HG03575 (cell line): ENCODE measurements around the gene ST8SIA5.
"Not testable (repeated sequence)": the region's sequence is repeated elsewhere in the genome, so short reads cannot be mapped to it uniquely, and the experiment has no call there.

ENCODE experiments used
- ATAC-seq: cut with Tn5 transposase; IDR thresholded peaks from one replicate; pipeline ENCODE4 v1.9.1; 2021; ENCODE audit not compliant: unreplicated experiment, insufficient number of reproducible peaks, low FRiP score; ENCODE audit errors: extremely low read depth

Gene ST8SIA5, protein sequence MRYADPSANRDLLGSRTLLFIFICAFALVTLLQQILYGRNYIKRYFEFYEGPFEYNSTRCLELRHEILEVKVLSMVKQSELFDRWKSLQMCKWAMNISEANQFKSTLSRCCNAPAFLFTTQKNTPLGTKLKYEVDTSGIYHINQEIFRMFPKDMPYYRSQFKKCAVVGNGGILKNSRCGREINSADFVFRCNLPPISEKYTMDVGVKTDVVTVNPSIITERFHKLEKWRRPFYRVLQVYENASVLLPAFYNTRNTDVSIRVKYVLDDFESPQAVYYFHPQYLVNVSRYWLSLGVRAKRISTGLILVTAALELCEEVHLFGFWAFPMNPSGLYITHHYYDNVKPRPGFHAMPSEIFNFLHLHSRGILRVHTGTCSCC

DNA sequence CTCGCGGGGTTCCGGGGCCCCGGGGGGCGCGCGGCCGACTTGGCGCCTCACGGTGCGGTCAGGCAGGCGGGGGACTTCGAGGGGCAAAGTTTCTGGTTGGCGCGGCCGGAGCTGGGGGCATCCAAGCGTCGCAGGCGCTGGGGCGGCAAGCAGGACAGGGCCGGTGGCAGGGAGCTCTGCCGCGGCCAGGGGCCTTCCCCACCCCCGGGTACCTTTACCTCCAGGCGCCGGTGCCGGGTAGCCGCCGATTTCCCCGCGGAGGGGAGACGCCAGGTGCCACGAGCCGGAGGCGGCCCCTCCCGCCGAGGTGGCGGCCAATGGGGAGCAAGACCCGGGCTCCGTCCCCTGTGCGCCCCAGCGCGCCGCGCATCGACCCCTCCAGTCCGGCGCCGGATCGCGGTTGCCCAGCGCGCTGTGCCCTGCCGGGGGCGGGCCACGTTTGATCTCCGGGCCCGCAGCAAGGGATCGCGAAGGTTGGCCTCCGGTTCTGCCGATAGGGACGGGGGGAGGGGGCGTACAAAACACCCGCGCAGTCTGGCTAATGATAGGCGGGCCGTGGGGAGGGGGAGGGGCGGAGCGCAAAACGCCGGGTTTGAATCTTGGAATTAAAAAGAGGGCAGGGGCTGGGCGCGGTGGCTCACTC is at the start of gene ST8SIA5:
Gene ST8SIA5 (minus strand): TSS at position 495 of the 643 bp plus-strand sequence. CDS start 545 bp downstream, outside the sequence.
- no peak for ATAC-seq

DNA sequence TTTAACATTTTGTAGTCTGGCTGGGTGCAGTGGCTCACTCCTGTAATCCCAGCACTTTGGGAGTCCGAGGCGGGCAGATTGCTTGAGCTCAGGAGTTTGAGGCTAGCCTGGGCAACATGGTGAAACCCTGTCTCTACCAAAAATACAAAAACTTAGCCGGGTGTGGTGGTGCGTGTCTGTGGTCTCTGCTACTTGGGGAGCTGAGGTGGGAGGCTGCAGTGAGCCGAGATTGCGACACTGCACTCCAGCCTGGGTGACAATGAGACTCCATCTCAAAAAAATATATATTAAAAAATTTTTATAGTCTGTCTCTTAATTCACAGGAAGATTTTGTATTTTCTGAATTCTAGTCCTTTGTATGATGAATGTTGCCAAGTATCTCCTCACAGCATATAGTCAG is 39.1 kb upstream of the ST8SIA5 start:
- not testable (repeated sequence) for ATAC-seq

DNA sequence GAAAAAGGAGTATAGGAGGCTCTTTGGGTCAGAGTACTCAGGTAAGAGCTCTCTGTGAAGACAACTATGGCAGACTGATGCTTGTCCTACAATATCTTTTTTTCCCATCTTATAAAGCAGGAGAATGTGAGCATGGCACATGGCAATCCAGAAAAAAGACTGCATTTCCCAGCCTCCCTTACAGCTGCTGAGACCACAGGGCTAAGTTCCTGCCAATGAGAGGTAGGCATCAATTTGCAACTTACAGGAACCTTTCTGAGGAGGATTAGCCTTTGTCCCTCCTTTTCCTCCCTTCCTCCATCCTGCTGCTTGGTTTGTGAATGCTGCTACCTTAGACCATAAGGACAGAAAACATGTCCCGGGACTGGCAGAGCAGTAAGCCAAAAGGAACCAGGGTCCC is 37.8 kb upstream of the ST8SIA5 start:
- ATAC-seq, result no peak

DNA sequence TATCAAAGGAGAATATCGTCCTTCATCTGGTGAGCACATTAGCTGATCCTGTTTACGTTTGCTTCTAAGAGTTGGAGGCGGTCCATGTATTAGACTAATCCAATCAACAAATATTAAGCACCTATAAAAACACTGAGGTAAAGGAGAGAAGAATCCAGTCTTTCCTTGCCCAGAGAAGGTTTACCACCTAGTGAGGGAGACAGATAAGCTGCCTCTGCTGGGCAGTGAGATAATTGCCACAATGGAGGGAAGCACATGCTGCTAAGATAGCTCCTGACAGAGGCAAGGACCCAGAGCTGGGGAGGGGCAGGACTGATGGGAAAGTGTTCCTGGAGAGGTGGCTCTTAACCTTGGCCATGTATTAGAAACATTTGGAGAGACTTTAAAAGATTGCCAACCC is 36.7 kb upstream of the ST8SIA5 start:
- ATAC-seq, result no peak

DNA sequence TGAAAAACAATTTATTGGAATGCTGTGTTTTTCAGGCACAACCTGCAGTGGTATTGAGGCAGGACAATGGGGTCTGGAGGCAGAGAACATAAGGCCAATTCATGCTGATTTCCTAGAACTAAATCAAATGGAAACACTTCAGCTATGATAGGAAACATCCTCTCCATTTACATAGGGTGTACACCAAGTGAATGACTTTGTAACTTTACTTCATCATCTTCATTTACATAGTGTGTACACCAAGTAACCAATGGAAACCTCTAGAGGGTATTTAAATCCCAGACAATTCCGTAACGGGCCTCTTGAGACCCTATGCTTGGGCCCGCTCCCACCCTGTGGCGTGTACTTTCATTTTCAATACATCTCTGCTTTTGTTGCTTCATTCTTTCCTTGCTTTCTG is 32.2 kb upstream of the ST8SIA5 start:
- ATAC-seq, result no peak

DNA sequence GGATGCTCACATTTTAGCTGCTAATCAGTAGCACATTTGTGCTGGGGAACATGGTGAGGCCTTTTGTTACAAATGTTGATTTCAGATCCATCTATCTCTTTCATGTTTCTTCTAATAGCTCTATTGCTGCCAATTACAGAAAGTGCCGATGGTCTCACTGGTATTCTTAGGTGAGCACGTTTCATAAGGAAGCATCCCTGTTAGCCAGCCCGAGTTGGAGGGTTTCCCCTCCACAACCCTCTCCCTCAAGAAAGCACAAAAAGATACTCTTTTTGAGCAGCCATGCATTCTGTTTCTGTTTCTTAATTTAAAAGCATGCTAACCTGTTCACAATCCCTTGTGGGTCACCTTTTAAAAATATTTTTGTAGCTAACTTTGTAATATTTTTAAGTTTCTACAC is 30.8 kb upstream of the ST8SIA5 start:
- ATAC-seq, result no peak

DNA sequence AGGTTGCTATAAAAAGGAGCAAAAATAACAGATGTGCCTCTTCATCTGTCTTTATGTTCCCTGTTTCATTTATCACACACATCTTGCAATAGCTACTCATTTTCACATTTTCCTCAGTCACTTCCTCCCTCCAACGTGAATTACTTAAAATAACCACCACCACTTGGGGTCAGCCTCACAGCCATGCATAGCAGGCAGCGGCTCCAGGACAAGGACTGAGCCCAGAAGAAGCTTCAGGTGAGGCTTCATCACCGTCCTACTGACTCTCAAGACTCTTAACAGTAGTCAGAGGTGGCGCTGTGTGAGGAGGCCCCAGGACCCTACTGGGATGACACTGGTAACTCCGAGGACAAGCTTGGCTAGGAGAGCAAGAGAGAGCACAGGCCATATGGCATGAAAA is 15.5 kb upstream of the ST8SIA5 start:
- no peak for ATAC-seq

DNA sequence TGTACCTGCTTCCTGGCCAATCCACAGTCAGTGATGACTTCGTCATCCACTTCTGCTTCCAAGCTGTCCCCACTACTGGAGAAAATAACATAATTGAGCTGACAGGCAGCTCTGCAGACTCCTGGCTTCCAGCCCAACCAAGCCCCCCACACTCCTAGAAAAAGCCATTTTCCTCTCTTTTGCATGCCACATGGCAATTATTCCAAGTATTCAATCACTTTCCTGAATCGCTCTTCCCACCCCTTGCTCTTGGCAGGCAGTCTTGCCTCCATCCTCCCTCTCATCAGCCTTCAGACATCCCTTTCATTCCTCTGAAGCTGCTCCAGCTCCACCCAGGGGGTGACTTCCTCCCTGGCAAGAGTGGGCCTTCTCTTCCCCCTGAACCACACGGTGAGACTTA is 14.3 kb upstream of the ST8SIA5 start:
- ATAC-seq, result no peak

DNA sequence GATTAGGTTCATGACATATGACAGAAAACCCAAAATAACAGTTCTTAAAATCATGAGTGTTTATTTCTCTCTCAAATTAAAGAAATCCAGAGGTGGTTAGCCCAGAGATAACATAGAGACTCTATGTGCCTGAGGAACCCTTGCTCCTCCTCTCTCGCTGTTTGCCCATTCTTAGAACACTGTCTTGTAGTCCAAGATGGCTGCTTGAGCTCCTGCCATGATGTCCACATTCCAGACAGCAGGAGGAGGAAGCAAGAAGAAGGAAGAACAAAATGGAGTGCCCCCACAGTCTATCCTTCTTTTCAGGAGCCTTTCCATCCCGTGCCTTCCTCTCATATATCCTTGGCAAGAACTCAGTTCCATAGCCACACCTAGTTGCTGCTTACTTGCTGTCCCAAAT is 13.9 kb upstream of the ST8SIA5 start:
- ATAC-seq, result no peak

DNA sequence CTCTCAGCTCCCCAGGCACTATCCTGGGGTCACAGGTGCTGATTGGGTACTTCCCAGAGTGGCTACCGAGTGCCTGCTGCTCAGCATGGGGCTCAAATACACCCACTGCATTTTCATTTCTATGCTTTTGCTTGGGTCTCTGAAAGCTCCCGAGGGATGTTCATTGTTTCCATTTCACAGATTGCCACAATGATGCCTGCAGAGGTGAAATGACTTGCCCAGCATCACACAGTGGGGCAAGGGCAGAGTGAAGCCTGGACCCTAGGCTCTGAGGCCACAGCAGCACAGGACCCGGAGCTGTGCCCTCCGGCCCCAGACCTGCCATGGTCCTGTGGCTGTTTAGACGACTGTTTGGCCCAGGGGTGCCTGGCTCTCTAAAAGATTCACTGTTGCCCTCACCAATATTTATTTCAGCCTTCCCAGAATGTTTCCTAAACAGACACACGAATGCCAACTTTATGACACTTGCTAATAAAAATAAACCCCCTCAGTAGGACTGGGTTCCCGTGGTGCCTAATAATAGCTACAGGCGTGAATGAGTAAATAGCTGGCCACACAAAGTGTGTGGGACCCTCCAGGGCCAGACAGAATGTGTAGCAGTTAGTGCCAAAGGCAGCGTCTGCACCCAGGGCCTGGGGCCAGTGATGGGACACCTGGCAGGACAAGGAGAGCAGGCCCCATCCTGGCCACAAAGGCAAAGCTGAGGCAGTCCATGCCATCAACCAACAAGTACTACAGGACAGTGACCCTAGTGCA is 11.5 kb upstream of the ST8SIA5 start:
- ATAC-seq, result no peak

DNA sequence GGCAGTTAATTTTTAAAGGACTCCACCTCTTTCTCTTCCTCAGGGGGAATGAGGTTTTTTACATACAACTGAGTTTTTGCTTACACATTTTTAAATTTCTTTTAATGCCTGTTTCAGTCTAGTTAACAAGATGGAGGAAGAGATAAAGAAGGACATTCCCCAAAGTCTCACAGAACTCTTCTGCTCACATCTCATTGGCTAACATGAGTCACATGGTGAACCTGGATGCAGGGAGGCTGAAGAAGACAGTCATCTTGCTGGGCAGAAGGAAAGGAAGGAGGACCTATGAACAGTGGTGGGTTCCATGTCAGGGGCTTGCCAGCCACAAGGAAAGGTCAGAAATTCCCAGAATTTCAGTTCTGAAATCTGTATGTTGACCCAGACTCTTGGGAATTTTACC is 10.4 kb upstream of the ST8SIA5 start:
- no peak for ATAC-seq

DNA sequence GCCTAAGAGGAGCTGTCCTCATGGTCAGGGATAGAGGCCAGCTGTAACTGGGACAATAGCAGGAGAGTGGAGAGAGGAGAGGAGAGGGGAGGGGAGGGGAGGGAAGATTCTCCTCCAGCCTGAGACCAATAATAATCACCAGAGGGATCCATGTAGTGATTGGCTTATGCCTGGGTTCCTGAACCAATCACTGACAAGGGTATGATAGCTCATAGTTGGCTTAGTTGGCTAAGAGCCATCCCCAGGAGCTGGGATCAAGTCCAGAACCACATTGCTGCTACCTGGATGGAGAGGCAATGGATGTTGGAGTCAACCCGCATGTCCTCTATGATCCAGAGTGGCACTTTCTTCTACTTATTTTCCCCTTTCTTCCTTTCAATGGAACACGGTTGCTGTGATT is 7.7 kb upstream of the ST8SIA5 start:
- no peak for ATAC-seq

DNA sequence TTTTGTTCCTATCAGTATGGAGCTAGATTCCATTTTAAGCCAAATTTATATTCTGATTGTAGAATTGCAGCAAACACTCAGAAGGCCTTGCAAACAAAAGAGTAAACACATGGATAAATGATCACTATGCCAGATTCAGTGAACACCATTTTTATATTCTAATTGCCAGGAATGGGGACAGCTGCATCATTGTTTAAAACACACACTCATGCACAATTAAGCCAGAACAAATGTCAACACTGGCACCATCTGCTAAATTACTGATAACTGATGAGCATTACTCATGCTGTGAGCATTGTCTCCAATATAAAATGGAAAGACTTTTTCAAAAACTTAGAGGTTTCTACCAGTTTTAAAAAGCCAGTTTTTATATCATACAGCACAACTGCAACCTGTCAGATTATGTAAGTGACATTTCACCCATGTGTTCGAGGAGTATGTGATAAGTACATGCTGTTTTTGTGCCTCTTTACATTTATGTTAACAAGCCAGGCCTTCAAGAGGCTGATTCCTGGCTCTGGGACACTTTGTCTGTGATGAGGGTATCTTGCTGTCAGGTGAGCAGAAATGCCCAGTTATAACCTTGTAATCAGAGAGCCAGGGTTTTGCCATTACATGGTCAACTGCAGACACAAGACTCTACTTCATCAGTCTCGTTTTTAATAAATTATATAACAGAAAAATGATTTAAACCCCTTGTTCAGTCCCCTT is 4.4 kb upstream of the ST8SIA5 start:
- no peak for ATAC-seq

DNA sequence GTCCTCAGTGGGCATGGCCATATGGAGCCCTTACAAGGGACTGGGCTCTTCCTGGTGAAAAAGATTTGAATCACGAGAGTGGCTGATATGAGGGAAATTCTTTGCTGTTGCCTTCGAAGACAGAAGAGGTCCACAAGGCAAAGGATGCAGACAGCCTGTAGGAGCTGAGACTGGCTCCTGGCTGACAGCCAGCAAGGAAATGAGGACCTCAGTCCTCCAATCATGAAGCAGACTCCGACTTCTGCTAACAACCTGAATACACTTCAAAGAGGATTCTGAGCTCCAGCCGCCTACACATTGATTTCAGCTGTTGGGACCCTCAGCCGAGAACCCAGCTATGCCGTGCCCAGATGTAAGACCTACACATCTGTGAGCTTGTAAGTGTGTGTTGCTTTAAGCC is 3.0 kb upstream of the ST8SIA5 start:
- no peak for ATAC-seq

DNA sequence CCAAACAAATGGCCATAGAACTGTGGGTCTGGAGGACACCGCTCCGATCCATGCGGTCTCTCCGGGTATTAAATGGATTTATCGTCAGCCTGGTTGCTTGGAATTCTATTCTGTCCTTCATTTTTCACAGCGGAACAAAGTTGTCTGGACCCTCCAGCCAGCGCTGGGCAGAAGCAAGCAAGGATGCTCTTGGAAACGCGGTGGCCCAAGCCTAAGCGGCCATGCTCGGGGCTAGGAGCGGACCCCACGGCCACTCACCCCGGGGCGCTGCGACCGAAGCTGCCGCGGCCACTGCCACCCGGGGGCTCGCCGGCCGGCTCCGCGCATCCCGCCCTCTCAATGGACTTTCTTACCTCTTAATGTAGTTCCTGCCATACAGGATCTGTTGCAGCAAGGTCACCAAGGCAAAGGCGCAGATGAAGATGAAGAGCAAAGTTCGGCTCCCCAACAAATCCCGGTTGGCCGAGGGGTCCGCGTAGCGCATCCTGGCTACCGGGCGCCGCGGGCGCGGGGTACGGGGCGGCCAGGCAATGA is 761 bp downstream of the ST8SIA5 start:
- no peak for ATAC-seq

DNA sequence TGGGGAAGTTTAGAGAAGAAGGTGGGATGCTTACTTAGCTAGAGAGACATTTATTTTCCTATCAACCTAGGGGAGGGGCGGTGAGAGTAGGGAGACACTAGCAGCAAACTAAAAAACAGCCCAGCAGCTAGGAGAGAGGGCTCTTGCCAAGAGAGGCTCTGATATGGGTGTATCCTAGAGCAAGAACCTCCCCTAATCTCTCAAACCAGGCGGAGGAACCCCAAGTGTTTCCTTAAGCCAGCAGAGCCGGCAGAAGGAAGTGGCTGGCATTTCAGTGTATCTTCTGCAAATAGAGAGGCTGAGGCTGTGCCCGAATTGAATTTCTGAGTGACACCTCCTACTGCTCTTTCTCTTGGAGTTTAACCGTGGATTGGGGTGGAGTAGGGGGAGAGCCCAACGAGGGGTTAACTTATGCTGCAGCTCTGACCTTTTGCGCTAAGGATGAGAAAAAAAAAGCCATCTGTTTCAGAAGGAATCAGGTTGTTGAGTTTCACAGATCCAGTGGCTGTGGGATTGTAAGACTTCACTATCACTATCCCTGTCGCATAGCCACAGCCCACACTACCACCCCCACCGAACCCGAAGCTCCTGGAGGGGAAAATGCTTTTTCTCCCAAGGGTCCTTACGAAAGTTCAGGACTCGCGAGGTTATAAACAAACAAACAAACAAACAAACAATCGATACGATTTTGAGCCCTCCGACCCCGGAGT is 1.4 kb downstream of the ST8SIA5 start:
- no peak for ATAC-seq

DNA sequence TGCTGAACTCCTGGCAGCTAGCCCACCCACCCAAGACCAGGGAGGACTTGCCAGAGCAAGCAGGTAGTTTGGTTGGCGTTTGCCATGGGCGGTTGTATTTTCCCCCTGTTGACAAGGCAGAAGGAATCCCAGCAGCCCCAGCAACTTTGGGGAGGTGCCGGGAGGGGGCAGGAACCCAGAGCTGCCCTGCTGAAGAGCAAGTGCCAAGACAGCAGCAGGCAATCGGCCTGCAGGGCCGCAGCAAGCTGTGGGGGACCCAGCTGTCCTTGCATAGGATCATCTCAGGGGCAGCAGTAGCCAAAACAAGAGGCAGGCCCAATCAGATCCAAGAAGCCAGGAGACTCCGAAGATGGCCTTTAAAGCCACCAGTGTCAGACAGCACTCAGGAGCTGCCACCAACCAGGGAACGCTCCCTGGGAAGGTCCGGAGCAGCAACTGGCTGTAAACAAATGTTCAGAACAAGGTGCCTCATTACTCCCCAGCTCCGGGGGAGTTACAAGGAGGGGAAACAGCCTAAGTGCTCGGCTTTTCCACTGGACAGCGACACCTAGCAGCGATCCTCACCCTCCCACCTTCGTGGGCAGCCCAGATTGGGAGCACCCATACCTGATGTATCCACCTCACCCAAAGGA is 2.1 kb downstream of the ST8SIA5 start:
- no peak for ATAC-seq

DNA sequence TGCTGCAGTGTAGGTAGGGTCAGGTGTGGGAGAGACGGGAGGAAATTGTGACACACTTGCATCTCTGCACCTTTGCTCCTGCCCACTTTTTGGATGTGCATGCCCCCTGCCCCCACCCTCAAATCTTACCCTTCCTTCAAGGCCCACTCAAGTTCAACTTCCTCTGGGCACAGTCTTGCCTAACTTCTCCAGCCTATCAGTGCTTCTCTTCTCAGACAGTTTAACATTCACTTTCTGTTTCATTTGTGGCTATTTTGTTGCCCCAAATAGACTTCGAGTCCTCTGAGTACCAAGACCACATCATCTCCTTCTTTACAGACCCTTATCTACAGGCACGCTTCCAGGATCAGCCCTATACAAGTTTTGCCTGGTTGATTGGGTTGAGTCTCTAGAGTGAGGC is 2.7 kb downstream of the ST8SIA5 start:
- no peak for ATAC-seq
